ENCODE data around the gene EVA1C. TPM values are rescaled to one million over a fixed set of nuclear protein-coding genes. Genes with fewer than 3 reads are reported as not detected.

The EVA1C gene
- polyA plus RNA-seq, 1 of the 3 experiments (the other 2 are of a cell fraction), result 10.1 TPM

- H3K9ac ChIP-seq, result no peak overlapping the region
- no peaks in the 10 kb centered on the region for H4K20me1 ChIP-seq (ENCODE audit: insufficient read depth)
- 81% methylated on average over 1 of the region's 1 CpG for WGBS (ENCODE audit: low lambda C conversion rate)
- no peaks in the 10 kb centered on the region for H3K36me3 ChIP-seq (replicated peaks in 1 of 2; ENCODE audit: control insufficient read depth in 1 of 2, insufficient read depth in 2 of 2, low read length in 1 of 2)
- POLR2A ChIA-PET, result no interaction called here
- H3K4me3 ChIP-seq (ENCODE audit: low read depth in 2 of 2, low read length in 1 of 2), result no peak overlapping the region
- peaks cover 0 to 5% of the 10 kb centered on the region in 2 experiments; a peak in 1 of 4 replicates for H3K4me1 ChIP-seq (ENCODE audit: control insufficient read depth in 1 of 2, insufficient read depth in 2 of 2, low read depth in 1 of 2, low read length in 1 of 2)
- H3K27me3 ChIP-seq (ENCODE audit: insufficient read depth), result no peaks in the 10 kb centered on the region
- no peaks in the 10 kb centered on the region for H3K79me2 ChIP-seq (ENCODE audit: insufficient read depth)
- H3F3A ChIP-seq (replicated peaks; ENCODE audit: insufficient read depth), result no peaks in the 10 kb centered on the region
- H3K4me2 ChIP-seq, result no peak overlapping the region
- H2AFZ ChIP-seq (ENCODE audit: low read depth), result no peak overlapping the region
- CTCF ChIA-PET, result interaction anchor here (1.1 kb wide), 1 partner anchor 20 kb away, joined by 3 read pairs; no protein-coding TSS in a partner anchor
- TF ChIP-seq RXRA (IDR thresholded peaks at IDR 0.05; ENCODE audit: borderline replicate concordance, low read depth) (no peak), SMC3 (IDR thresholded peaks at IDR 0.05; ENCODE audit: low read depth, low read length) (no peak), TEAD4 (IDR thresholded peaks at IDR 0.05; ENCODE audit: borderline replicate concordance, insufficient read depth) (no peak), POLR2AphosphoS5 (IDR thresholded peaks at IDR 0.05; ENCODE audit: low read depth, low read length) (no peak), GABPA (IDR thresholded peaks at IDR 0.05; ENCODE audit: low read depth) (no peak), RCOR1 (IDR thresholded peaks at IDR 0.05; ENCODE audit: low read length) (no peak)
- H3K27ac ChIP-seq (ENCODE audit: low read depth in 2 of 2, low read length in 1 of 2), result no peak overlapping the region
- H3K9me3 ChIP-seq, result no peaks in the 10 kb centered on the region
- no peak for DNase-seq
- no peaks in the 10 kb centered on the region for H3K9me2 ChIP-seq
These were observed 136.9 kb downstream of the EVA1C start for GRCh38 chr21:32549440-32549839.

GRCh38 chr21:32549886-32550285 lies 137.4 kb downstream of the EVA1C start:
- Histone ChIP-seq H3K9me3 (no peaks in the 10 kb centered on the region), H3K79me2 (ENCODE audit: insufficient read depth) (no peaks in the 10 kb centered on the region), H3K4me1 (ENCODE audit: control insufficient read depth in 1 of 2, insufficient read depth in 2 of 2, low read depth in 1 of 2, low read length in 1 of 2) (peaks cover 0 to 5% of the 10 kb centered on the region in 2 experiments; a peak in 1 of 4 replicates), H3K9me2 (no peaks in the 10 kb centered on the region), H3K27me3 (ENCODE audit: insufficient read depth) (no peaks in the 10 kb centered on the region), H2AFZ (ENCODE audit: low read depth) (no peak overlapping the region), H3K4me2 (no peak overlapping the region), H3F3A (replicated peaks; ENCODE audit: insufficient read depth) (no peaks in the 10 kb centered on the region), H3K9ac (no peak overlapping the region), H3K36me3 (replicated peaks in 1 of 2; ENCODE audit: control insufficient read depth in 1 of 2, insufficient read depth in 2 of 2, low read length in 1 of 2) (no peaks in the 10 kb centered on the region), H4K20me1 (ENCODE audit: insufficient read depth) (no peaks in the 10 kb centered on the region), H3K27ac (ENCODE audit: low read depth in 2 of 2, low read length in 1 of 2) (no peak overlapping the region), H3K4me3 (ENCODE audit: low read depth in 2 of 2, low read length in 1 of 2) (no peak overlapping the region)
- TF ChIP-seq FOXM1 (IDR thresholded peaks at IDR 0.05; ENCODE audit: low read depth), result no peak
- TF ChIP-seq MAX (IDR thresholded peaks at IDR 0.05; ENCODE audit: low read depth), result no peak
- TF ChIP-seq POLR2AphosphoS5 (IDR thresholded peaks at IDR 0.05; ENCODE audit: low read depth, low read length), result no peak
- TF ChIP-seq SMC3 (IDR thresholded peaks at IDR 0.05; ENCODE audit: low read depth, low read length), result no peak
- 70% methylated on average over 3 of the region's 3 CpGs for WGBS (ENCODE audit: low lambda C conversion rate)
- CTCF ChIA-PET, result interaction anchor here (1.1 kb wide), 1 partner anchor 19 kb away, joined by 3 read pairs; no protein-coding TSS in a partner anchor
- POLR2A ChIA-PET, result no interaction called here
- DNase-seq, result no peak

- WGBS (ENCODE audit: low lambda C conversion rate), result 95% methylated on average over 4 of the region's 4 CpGs
- Histone ChIP-seq H3K27ac (ENCODE audit: low read depth in 2 of 2, low read length in 1 of 2) (no peak overlapping the region), H3K4me3 (ENCODE audit: low read depth in 2 of 2, low read length in 1 of 2) (no peak overlapping the region), H3F3A (replicated peaks; ENCODE audit: insufficient read depth) (no peaks in the 10 kb centered on the region), H4K20me1 (ENCODE audit: insufficient read depth) (no peaks in the 10 kb centered on the region), H3K4me2 (no peak overlapping the region), H3K9me3 (no peaks in the 10 kb centered on the region), H3K4me1 (ENCODE audit: control insufficient read depth in 1 of 2, insufficient read depth in 2 of 2, low read depth in 1 of 2, low read length in 1 of 2) (no peaks in the 10 kb centered on the region), H3K9ac (no peak overlapping the region), H3K36me3 (replicated peaks in 1 of 2; ENCODE audit: control insufficient read depth in 1 of 2, insufficient read depth in 2 of 2, low read length in 1 of 2) (no peaks in the 10 kb centered on the region), H3K79me2 (ENCODE audit: insufficient read depth) (no peaks in the 10 kb centered on the region), H2AFZ (ENCODE audit: low read depth) (no peak overlapping the region), H3K27me3 (ENCODE audit: insufficient read depth) (no peaks in the 10 kb centered on the region), H3K9me2 (no peaks in the 10 kb centered on the region)
- CTCF ChIA-PET, result interaction anchor here (1.7 to 2.2 kb wide), 2 partner anchors 14 to 46 kb away, joined by 4 to 7 read pairs; no protein-coding TSS in a partner anchor
- no peak for DNase-seq
- POLR2A ChIA-PET, result no interaction called here
- TF ChIP-seq IRF3 (IDR thresholded peaks at IDR 0.05; ENCODE audit: low read depth, low read length) (no peak), PBX3 (IDR thresholded peaks at IDR 0.05) (no peak), JUND (IDR thresholded peaks at IDR 0.05) (no peak), FOXJ3 (CRISPR knock-in tag; IDR thresholded peaks at IDR 0.05) (no peak), EZH2phosphoT487 (IDR thresholded peaks at IDR 0.05; ENCODE audit: borderline replicate concordance, low read depth) (no peak), SIN3A (IDR thresholded peaks at IDR 0.05; ENCODE audit: borderline replicate concordance, low read depth, low read length) (no peak), RXRA (IDR thresholded peaks at IDR 0.05; ENCODE audit: borderline replicate concordance, low read depth) (no peak), SMC3 (IDR thresholded peaks at IDR 0.05; ENCODE audit: low read depth, low read length) (no peak), RFX5 (IDR thresholded peaks at IDR 0.05; ENCODE audit: low read length) (no peak), ZBTB33 (IDR thresholded peaks at IDR 0.05; ENCODE audit: borderline replicate concordance, low read depth) (no peak)
These were observed 142.5 kb downstream of the EVA1C start for GRCh38 chr21:32554832-32555638.
